Measurements from ENCODE around the gene WWP2.

DNA sequence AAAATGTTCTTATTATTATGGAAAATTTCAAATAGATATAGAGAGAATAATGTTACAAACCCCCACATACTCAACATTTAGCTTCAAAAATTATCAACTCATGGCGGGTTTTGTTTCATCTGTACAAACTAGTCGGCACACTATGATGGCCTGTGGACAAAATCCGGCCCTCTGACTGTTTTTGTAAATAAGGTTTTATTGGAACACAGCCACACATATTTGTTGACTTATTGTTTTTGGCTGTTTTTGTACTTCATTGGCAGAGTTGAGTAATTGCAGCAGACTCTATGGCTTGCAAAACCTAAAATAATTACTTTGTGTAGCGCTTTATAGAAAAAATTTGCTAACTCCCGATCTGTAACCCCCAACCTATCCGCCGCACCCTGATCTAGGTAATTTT, 147.6 kb downstream of the WWP2 start:
- no peak for TF ChIP-seq POLR2A (IDR thresholded peaks at IDR 0.05; ENCODE audit: low read depth)
- TF ChIP-seq, protein P1, sequence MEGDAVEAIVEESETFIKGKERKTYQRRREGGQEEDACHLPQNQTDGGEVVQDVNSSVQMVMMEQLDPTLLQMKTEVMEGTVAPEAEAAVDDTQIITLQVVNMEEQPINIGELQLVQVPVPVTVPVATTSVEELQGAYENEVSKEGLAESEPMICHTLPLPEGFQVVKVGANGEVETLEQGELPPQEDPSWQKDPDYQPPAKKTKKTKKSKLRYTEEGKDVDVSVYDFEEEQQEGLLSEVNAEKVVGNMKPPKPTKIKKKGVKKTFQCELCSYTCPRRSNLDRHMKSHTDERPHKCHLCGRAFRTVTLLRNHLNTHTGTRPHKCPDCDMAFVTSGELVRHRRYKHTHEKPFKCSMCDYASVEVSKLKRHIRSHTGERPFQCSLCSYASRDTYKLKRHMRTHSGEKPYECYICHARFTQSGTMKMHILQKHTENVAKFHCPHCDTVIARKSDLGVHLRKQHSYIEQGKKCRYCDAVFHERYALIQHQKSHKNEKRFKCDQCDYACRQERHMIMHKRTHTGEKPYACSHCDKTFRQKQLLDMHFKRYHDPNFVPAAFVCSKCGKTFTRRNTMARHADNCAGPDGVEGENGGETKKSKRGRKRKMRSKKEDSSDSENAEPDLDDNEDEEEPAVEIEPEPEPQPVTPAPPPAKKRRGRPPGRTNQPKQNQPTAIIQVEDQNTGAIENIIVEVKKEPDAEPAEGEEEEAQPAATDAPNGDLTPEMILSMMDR (IDR thresholded peaks at IDR 0.05): no peak
